ENCODE data around the gene KRTCAP2. TPM values are rescaled to one million over a fixed set of nuclear protein-coding genes. Genes with fewer than 3 reads are reported as not detected.
"Not testable (repeated sequence)": the region's sequence is repeated elsewhere in the genome, so short reads cannot be mapped to it uniquely, and the experiment has no call there.

KRTCAP2 gene
- total and polyA plus RNA-seq, 3 donors from 2014 or later: 242 to 397 (median 255) TPM

GRCh38 chr1:155160128-155160527 is 13.0 kb downstream of the KRTCAP2 start:
- no peak for DNase-seq
- Histone ChIP-seq H3K4me1 (no peaks in the 10 kb centered on the region), H3K27ac (no peak overlapping the region), H3K9me3 (no peaks in the 10 kb centered on the region), H3K36me3 (ENCODE audit: low read depth, missing control alignments) (no peaks in the 10 kb centered on the region), H3K27me3 (no peaks in the 10 kb centered on the region), H3K4me3 (no peak overlapping the region)
- TF ChIP-seq CTCF (IDR thresholded peaks at IDR 0.05) (no peak), POLR2A (IDR thresholded peaks at IDR 0.05) (no peak)
- intact Hi-C loops (cut with DNase I; ENCODE audit: low total_unique reads): no loop called here
- 77 to 82% methylated on average over 8 of the region's 8 CpGs for WGBS, 2 donors

- no peaks in the 10 kb centered on the region for H3K36me3 ChIP-seq (ENCODE audit: low read depth, missing control alignments)
- intact Hi-C loops (cut with DNase I; ENCODE audit: low total_unique reads): no loop called here
- no peak overlapping the region for H3K4me3 ChIP-seq
- H3K4me1 ChIP-seq: no peaks in the 10 kb centered on the region
- WGBS, 2 donors: 80 to 93% methylated on average over 1 of the region's 1 CpG
- TF ChIP-seq CTCF (IDR thresholded peaks at IDR 0.05) (no peak), POLR2A (IDR thresholded peaks at IDR 0.05) (no peak)
- no peak for DNase-seq
- H3K27me3 ChIP-seq: no peaks in the 10 kb centered on the region
- no peak overlapping the region for H3K27ac ChIP-seq
- H3K9me3 ChIP-seq: no peaks in the 10 kb centered on the region
Observed at GRCh38 chr1:155158991-155159390, 14.1 kb downstream of the KRTCAP2 start.

- H3K27me3 ChIP-seq; H3K4me1 ChIP-seq; H3K9me3 ChIP-seq; H3K36me3 ChIP-seq (ENCODE audit: low read depth, missing control alignments); H3K27ac ChIP-seq; DNase-seq; H3K4me3 ChIP-seq; intact Hi-C loops (cut with DNase I; ENCODE audit: low total_unique reads): not testable (repeated sequence)
- 74% methylated on average over 3 of the region's 3 CpGs for WGBS, 2 donors
Observed at GRCh38 chr1:155155996-155156643, 17.0 kb downstream of the KRTCAP2 start.

GRCh38 chr1:155145491-155145890 is 27.6 kb downstream of the KRTCAP2 start:
- TF ChIP-seq CTCF (IDR thresholded peaks at IDR 0.05) (no peak), POLR2A (IDR thresholded peaks at IDR 0.05) (no peak)
- Histone ChIP-seq H3K27ac (no peak overlapping the region), H3K36me3 (ENCODE audit: low read depth, missing control alignments) (no peaks in the 10 kb centered on the region), H3K27me3 (no peaks in the 10 kb centered on the region), H3K9me3 (no peaks in the 10 kb centered on the region), H3K4me1 (no peaks in the 10 kb centered on the region), H3K4me3 (no peak overlapping the region)
- no peak for DNase-seq
- intact Hi-C loops (cut with DNase I; ENCODE audit: low total_unique reads): no loop called here
- 88 to 92% methylated on average over 3 of the region's 3 CpGs for WGBS, 2 donors

- H3K4me1 ChIP-seq: peaks cover 12% of the 10 kb centered on the region
- H3K9me3 ChIP-seq: no peaks in the 10 kb centered on the region
- H3K27me3 ChIP-seq: no peaks in the 10 kb centered on the region
- 82 to 88% methylated on average over 7 of the region's 7 CpGs for WGBS, 2 donors
- no peak overlapping the region for H3K4me3 ChIP-seq
- intact Hi-C loops (cut with DNase I; ENCODE audit: low total_unique reads): no loop called here
- H3K27ac ChIP-seq: no peak overlapping the region
- no peaks in the 10 kb centered on the region for H3K36me3 ChIP-seq (ENCODE audit: low read depth, missing control alignments)
- no peak for TF ChIP-seq CTCF (IDR thresholded peaks at IDR 0.05)
- TF ChIP-seq POLR2A (IDR thresholded peaks at IDR 0.05): no peak
- DNase-seq: no peak
Observed at GRCh38 chr1:155141749-155142148, 31.4 kb downstream of the KRTCAP2 start.
